Measurements from ENCODE around the gene DCAF10.
"Not testable (repeated sequence)": the region's sequence is repeated elsewhere in the genome, so short reads cannot be mapped to it uniquely, and the experiment has no call there.

Gene DCAF10

GRCh38 chr9:37909836-37910235 is 109.2 kb downstream of the DCAF10 start:
- not testable (repeated sequence) for DNase-seq

GRCh38 chr9:37910271-37910670 is 109.7 kb downstream of the DCAF10 start:
- no peak for DNase-seq

GRCh38 chr9:37911271-37911681 is 110.7 kb downstream of the DCAF10 start:
- no peak for DNase-seq

GRCh38 chr9:37913480-37914153 is 113.0 kb downstream of the DCAF10 start:
- DNase-seq: peak; percentile 18

- DNase-seq: no peak
Measured at GRCh38 chr9:37914154-37914551, 113.6 kb downstream of the DCAF10 start.

GRCh38 chr9:37914701-37915358 is 114.2 kb downstream of the DCAF10 start:
- no peak for DNase-seq

- DNase-seq: no peak
Measured at GRCh38 chr9:37915911-37916470, 115.4 kb downstream of the DCAF10 start.

- DNase-seq: no peak
Measured at GRCh38 chr9:37916471-37917312, 116.1 kb downstream of the DCAF10 start.

Data from DMS 273 treated with DMSO at 0.1 percent for 48 hours (cell line).